ENCODE measurements around the gene OR1J4. TPM values are rescaled to one million over a fixed set of nuclear protein-coding genes. Genes with fewer than 3 reads are reported as not detected.

The OR1J4 gene
- total RNA-seq, 4 donors from 2014 or later = not detected

DNA sequence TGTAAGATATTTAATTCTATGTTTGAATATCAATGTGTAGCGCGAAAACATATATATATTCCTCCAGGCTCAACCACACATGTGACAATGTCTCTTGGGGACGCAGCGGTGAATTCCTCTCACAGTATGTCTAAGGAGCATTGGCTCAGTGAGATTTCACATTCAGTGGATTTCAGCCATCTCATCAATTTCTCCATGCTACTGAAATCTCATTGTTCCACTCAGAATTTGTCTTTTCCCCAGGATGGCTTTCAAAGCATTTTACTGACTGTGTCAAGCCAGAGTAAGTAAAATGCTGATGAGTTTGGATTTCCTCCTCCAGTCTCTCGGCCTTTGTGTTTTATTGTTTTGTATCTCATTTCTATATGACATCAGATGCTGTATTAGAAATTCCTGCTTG, 39.9 kb upstream of the OR1J4 start:
- Histone ChIP-seq H3K4me3 (no peak overlapping the region), H3K36me3 (no peaks in the 10 kb centered on the region), H3K27ac (no peak overlapping the region), H3K9me3 (no peaks in the 10 kb centered on the region), H3K27me3 (no peaks in the 10 kb centered on the region), H3K4me1 (no peaks in the 10 kb centered on the region)
- TF ChIP-seq POLR2A (IDR thresholded peaks at IDR 0.05) = no peak
- TF ChIP-seq, protein P1, sequence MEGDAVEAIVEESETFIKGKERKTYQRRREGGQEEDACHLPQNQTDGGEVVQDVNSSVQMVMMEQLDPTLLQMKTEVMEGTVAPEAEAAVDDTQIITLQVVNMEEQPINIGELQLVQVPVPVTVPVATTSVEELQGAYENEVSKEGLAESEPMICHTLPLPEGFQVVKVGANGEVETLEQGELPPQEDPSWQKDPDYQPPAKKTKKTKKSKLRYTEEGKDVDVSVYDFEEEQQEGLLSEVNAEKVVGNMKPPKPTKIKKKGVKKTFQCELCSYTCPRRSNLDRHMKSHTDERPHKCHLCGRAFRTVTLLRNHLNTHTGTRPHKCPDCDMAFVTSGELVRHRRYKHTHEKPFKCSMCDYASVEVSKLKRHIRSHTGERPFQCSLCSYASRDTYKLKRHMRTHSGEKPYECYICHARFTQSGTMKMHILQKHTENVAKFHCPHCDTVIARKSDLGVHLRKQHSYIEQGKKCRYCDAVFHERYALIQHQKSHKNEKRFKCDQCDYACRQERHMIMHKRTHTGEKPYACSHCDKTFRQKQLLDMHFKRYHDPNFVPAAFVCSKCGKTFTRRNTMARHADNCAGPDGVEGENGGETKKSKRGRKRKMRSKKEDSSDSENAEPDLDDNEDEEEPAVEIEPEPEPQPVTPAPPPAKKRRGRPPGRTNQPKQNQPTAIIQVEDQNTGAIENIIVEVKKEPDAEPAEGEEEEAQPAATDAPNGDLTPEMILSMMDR (IDR thresholded peaks at IDR 0.05) = no peak
- no peak for DNase-seq

DNA sequence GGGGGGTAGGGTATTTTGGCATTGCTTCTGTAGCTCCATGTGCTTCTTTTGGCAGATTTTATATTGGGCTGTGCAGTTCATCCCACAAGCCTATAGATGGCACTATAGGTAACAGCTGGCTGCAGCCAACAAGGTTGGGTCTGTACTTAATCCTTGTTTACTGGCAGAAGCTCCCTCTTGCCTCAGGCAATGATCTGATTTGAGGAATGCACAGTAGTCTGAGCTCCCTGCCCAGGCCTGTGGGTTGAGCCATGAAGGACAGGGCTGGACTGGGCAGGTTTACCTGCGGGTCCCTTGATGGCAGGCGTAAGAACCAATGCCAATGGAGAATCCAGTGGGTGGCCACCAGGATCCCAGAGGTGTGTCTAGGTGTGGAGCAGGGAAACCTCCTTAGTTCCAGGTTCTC, 20.1 kb upstream of the OR1J4 start:
- no peaks in the 10 kb centered on the region for H3K4me1 ChIP-seq
- H3K27ac ChIP-seq = no peak overlapping the region
- H3K4me3 ChIP-seq = no peak overlapping the region
- H3K27me3 ChIP-seq = no peaks in the 10 kb centered on the region
- no peaks in the 10 kb centered on the region for H3K9me3 ChIP-seq
- DNase-seq = no peak
- H3K36me3 ChIP-seq = no peaks in the 10 kb centered on the region
- TF ChIP-seq, protein P1 (IDR thresholded peaks at IDR 0.05) = peak in 5 of 6 experiments; percentile 38 to 61 (median 58)
- TF ChIP-seq POLR2A (IDR thresholded peaks at IDR 0.05) = no peak

DNA sequence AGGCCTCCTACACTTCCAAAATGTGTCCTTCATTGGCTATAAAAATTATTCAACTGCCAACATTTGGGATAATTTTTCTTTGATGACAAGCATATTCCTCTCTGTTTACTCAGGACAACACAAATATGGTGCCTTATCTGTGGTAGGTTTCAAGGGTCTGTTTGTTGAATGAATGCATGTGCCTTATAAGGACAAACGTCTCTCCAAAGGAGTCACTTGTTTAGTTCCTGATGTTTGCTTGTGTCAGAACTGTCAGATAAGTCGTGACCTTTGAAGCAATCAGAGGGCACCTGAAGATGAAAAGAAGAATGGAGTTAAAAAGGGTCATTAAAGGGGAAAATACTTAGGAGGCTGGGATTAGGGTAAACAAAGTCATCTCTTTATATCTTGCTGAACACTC, 12.0 kb upstream of the OR1J4 start:
- Histone ChIP-seq H3K4me3 (no peak overlapping the region), H3K27ac (no peak overlapping the region), H3K4me1 (no peaks in the 10 kb centered on the region), H3K36me3 (no peaks in the 10 kb centered on the region), H3K9me3 (no peaks in the 10 kb centered on the region), H3K27me3 (no peaks in the 10 kb centered on the region)
- DNase-seq = no peak
- no peak for TF ChIP-seq POLR2A (IDR thresholded peaks at IDR 0.05)
- TF ChIP-seq, protein P1 (IDR thresholded peaks at IDR 0.05) = no peak

DNA sequence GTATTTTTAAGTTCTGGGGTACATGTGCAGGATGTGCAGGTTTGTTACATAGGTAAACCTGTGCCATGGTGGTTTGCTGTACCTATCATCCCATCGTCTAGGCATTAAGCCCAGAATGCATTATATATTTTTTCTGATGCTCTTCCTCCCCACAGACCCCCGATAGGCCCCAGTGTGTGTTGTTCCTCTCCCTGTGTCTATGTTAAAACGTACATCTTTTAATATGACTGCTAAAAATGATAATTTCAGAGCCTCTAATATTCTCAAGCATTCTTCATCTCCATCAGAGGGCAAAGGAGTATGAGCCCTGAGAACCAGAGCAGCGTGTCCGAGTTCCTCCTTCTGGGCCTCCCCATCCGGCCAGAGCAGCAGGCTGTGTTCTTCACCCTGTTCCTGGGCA, 8.4 kb upstream of the OR1J4 start, which contains the start of gene OR1J2:
OR1J2 (plus strand) TSS at position 301 of the 400 bp plus-strand sequence; CDS start at position 301, 0 bp downstream.
- Histone ChIP-seq H3K4me3 (no peak within 1 kb of the TSS), H3K27ac (no peak within 1 kb of the TSS), H3K36me3 (no peaks in the 10 kb centered on the region), H3K27me3 (no peaks in the 10 kb centered on the region), H3K9me3 (no peaks in the 10 kb centered on the region), H3K4me1 (no peaks in the 10 kb centered on the region)
- DNase-seq = no peak
- TF ChIP-seq, protein P1 (IDR thresholded peaks at IDR 0.05) = no peak
- no peak for TF ChIP-seq POLR2A (IDR thresholded peaks at IDR 0.05)

DNA sequence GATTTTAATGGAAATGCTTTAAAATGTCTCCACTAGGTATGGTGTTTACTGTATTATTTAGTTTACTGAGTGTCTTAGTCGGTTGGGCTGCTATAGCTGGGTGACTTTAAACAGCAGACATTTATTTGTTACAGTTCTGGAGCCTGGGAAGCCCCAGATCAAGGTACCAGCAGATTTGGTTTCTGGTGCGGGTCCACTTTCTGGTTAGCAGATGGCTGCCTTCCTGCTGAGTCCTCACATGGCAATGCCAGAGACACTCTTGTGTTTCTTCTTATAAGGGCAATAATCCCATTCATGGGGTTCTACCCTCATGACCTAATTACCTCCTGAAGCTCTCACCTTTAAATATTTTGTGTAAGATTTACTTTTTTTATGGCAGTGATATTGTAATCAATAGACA, 715 bp upstream of the OR1J4 start:
- Histone ChIP-seq H3K4me1 (no peaks in the 10 kb centered on the region), H3K4me3 (no peak overlapping the region), H3K9me3 (no peaks in the 10 kb centered on the region), H3K27me3 (no peaks in the 10 kb centered on the region), H3K27ac (no peak overlapping the region), H3K36me3 (no peaks in the 10 kb centered on the region)
- TF ChIP-seq, protein P1 (IDR thresholded peaks at IDR 0.05) = no peak
- no peak for TF ChIP-seq POLR2A (IDR thresholded peaks at IDR 0.05)
- DNase-seq = no peak

DNA sequence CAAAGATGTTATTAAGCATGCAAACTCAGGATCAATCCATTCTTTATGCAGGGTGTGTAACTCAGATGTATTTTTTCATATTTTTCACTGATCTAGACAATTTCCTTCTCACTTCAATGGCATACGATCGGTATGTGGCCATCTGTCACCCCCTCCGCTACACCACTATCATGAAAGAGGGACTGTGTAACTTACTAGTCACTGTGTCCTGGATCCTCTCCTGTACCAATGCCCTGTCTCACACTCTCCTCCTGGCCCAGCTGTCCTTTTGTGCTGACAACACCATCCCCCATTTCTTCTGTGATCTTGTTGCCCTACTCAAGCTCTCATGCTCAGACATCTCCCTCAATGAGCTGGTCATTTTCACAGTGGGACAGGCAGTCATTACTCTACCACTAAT, 435 bp downstream of the OR1J4 start:
- Histone ChIP-seq H3K9me3 (no peaks in the 10 kb centered on the region), H3K27ac (no peak overlapping the region), H3K4me1 (no peaks in the 10 kb centered on the region), H3K36me3 (no peaks in the 10 kb centered on the region), H3K27me3 (no peaks in the 10 kb centered on the region), H3K4me3 (no peak overlapping the region)
- TF ChIP-seq POLR2A (IDR thresholded peaks at IDR 0.05) = no peak
- TF ChIP-seq, protein P1 (IDR thresholded peaks at IDR 0.05) = no peak
- no peak for DNase-seq
